ENCODE data around the gene RARB.

The RARB gene

DNA sequence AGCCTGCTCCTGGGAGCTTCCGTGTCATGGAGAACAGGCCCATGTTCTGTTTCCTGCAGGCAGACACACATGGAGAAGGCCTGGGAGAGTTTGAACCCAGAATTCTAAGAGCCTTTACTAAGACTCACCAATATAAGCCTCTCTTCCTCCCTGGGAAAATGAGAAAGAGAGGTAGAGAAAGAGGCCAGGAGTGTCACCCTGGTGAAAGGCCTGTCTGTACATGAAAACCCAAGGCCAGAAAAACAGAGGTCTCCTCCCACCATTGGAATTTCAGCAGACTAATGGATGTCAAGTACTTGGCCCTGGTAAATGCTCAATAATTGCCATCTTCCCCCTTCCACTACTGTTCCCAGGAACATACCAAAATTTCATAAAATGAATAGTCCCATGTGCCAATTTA lies 119.0 kb downstream of the RARB start:
- no peak overlapping the region for H3K4me2 ChIP-seq (ENCODE audit: low read length)
- no peak for TF ChIP-seq CTCF (IDR thresholded peaks at IDR 0.05; ENCODE audit: low read depth, low read length)
- no peak for TF ChIP-seq EZH2phosphoT487 (IDR thresholded peaks at IDR 0.05; ENCODE audit: low read depth)
- H3K79me2 ChIP-seq (ENCODE audit: low read length): no peaks in the 10 kb centered on the region
- H3K27ac ChIP-seq (ENCODE audit: low read length): no peak overlapping the region
- H3K4me1 ChIP-seq (ENCODE audit: low read length): no peaks in the 10 kb centered on the region
- no peaks in the 10 kb centered on the region for H3K36me3 ChIP-seq (replicated peaks; ENCODE audit: low read depth, low read length)
- no peaks in the 10 kb centered on the region for H3K27me3 ChIP-seq (ENCODE audit: low read depth, low read length)
- H3K4me3 ChIP-seq (ENCODE audit: low read length): no peak overlapping the region
- H3K9ac ChIP-seq (ENCODE audit: low read length): no peak overlapping the region
- H3K9me3 ChIP-seq (ENCODE audit: insufficient read depth, low read length): no peaks in the 10 kb centered on the region
- H2AFZ ChIP-seq (ENCODE audit: low read depth, low read length): no peak overlapping the region
- H4K20me1 ChIP-seq (ENCODE audit: insufficient read depth, low read length): no peaks in the 10 kb centered on the region

GRCh38 chr3:25547943-25548674 lies 120.0 kb downstream of the RARB start:
- no peak overlapping the region for H3K4me3 ChIP-seq (ENCODE audit: low read length)
- H3K9ac ChIP-seq (ENCODE audit: low read length): no peak overlapping the region
- H3K9me3 ChIP-seq (ENCODE audit: insufficient read depth, low read length): no peaks in the 10 kb centered on the region
- TF ChIP-seq CTCF (IDR thresholded peaks at IDR 0.05; ENCODE audit: low read depth, low read length): no peak
- TF ChIP-seq EZH2phosphoT487 (IDR thresholded peaks at IDR 0.05; ENCODE audit: low read depth): no peak
- no peak overlapping the region for H2AFZ ChIP-seq (ENCODE audit: low read depth, low read length)
- no peaks in the 10 kb centered on the region for H3K4me1 ChIP-seq (ENCODE audit: low read length)
- no peaks in the 10 kb centered on the region for H3K27me3 ChIP-seq (ENCODE audit: low read depth, low read length)
- no peak overlapping the region for H3K27ac ChIP-seq (ENCODE audit: low read length)
- H3K36me3 ChIP-seq (replicated peaks; ENCODE audit: low read depth, low read length): no peaks in the 10 kb centered on the region
- no peak overlapping the region for H3K4me2 ChIP-seq (ENCODE audit: low read length)
- no peaks in the 10 kb centered on the region for H4K20me1 ChIP-seq (ENCODE audit: insufficient read depth, low read length)
- H3K79me2 ChIP-seq (ENCODE audit: low read length): no peaks in the 10 kb centered on the region

DNA sequence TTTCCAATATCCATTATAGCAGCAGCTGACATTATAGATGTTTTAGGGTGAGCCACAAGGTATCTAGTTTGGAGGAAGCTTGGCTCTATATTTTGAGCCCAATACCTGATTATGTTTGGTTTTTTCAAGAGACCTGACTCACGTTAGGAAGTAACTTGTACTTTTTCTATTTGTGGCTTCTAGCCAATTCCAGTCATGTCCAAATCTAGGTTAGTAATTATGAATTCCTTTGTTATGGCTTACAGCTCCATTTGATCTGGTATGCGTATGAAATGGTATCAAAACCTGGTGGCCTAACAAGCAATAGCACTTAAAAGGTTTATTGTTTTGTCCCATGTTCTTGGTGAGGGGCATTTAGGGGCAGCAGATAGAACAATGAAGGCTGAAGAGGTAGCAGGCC lies 120.8 kb downstream of the RARB start:
- no peak overlapping the region for H2AFZ ChIP-seq (ENCODE audit: low read depth, low read length)
- no peak overlapping the region for H3K4me2 ChIP-seq (ENCODE audit: low read length)
- H3K27me3 ChIP-seq (ENCODE audit: low read depth, low read length): no peaks in the 10 kb centered on the region
- H3K4me1 ChIP-seq (ENCODE audit: low read length): no peaks in the 10 kb centered on the region
- H3K36me3 ChIP-seq (replicated peaks; ENCODE audit: low read depth, low read length): no peaks in the 10 kb centered on the region
- no peak for TF ChIP-seq EZH2phosphoT487 (IDR thresholded peaks at IDR 0.05; ENCODE audit: low read depth)
- no peak for TF ChIP-seq CTCF (IDR thresholded peaks at IDR 0.05; ENCODE audit: low read depth, low read length)
- no peaks in the 10 kb centered on the region for H3K9me3 ChIP-seq (ENCODE audit: insufficient read depth, low read length)
- no peaks in the 10 kb centered on the region for H3K79me2 ChIP-seq (ENCODE audit: low read length)
- no peak overlapping the region for H3K4me3 ChIP-seq (ENCODE audit: low read length)
- H3K27ac ChIP-seq (ENCODE audit: low read length): no peak overlapping the region
- no peaks in the 10 kb centered on the region for H4K20me1 ChIP-seq (ENCODE audit: insufficient read depth, low read length)
- H3K9ac ChIP-seq (ENCODE audit: low read length): no peak overlapping the region

GRCh38 chr3:25552251-25552650 lies 124.2 kb downstream of the RARB start:
- H3K4me3 ChIP-seq (ENCODE audit: low read length): no peak overlapping the region
- H4K20me1 ChIP-seq (ENCODE audit: insufficient read depth, low read length): no peaks in the 10 kb centered on the region
- H2AFZ ChIP-seq (ENCODE audit: low read depth, low read length): no peak overlapping the region
- no peak overlapping the region for H3K4me2 ChIP-seq (ENCODE audit: low read length)
- no peaks in the 10 kb centered on the region for H3K27me3 ChIP-seq (ENCODE audit: low read depth, low read length)
- H3K79me2 ChIP-seq (ENCODE audit: low read length): no peaks in the 10 kb centered on the region
- H3K9ac ChIP-seq (ENCODE audit: low read length): no peak overlapping the region
- no peak overlapping the region for H3K27ac ChIP-seq (ENCODE audit: low read length)
- no peaks in the 10 kb centered on the region for H3K9me3 ChIP-seq (ENCODE audit: insufficient read depth, low read length)
- TF ChIP-seq EZH2phosphoT487 (IDR thresholded peaks at IDR 0.05; ENCODE audit: low read depth) (no peak), CTCF (IDR thresholded peaks at IDR 0.05; ENCODE audit: low read depth, low read length) (no peak)
- H3K4me1 ChIP-seq (ENCODE audit: low read length): no peaks in the 10 kb centered on the region
- no peaks in the 10 kb centered on the region for H3K36me3 ChIP-seq (replicated peaks; ENCODE audit: low read depth, low read length)
